ENCODE data around the gene NELFE.

- TF ChIP-seq POLR2AphosphoS5 (IDR thresholded peaks at IDR 0.05; ENCODE audit: low read depth, low read length) (no peak), CTCF (IDR thresholded peaks at IDR 0.05 in 2 of 3, conservative IDR thresholded peaks at IDR 0.05 in 1 of 3; ENCODE audit: borderline replicate concordance in 1 of 3, insufficient read depth in 1 of 3, low read depth in 2 of 3, low read length in 2 of 3) (no peak), ZBTB33 (IDR thresholded peaks at IDR 0.05; ENCODE audit: extremely low read depth, insufficient replicate concordance, low read length) (no peak), YY1 (IDR thresholded peaks at IDR 0.05; ENCODE audit: extremely low read depth, insufficient replicate concordance, low read depth, low read length) (no peak), POLR2A (IDR thresholded peaks at IDR 0.05; ENCODE audit: borderline replicate concordance, extremely low read depth, insufficient read depth, insufficient read length) (no peak), RAD21 (IDR thresholded peaks at IDR 0.05; ENCODE audit: low read depth) (no peak), ELF1 (IDR thresholded peaks at IDR 0.05; ENCODE audit: borderline replicate concordance, low read depth) (no peak), ZNF274 (IDR thresholded peaks at IDR 0.05; ENCODE audit: low read depth, low read length) (no peak), EZH2phosphoT487 (IDR thresholded peaks at IDR 0.05; ENCODE audit: borderline replicate concordance) (no peak)
These were observed 54.8 kb downstream of the NELFE start for GRCh38 chr6:31903957-31904356.
